Iris pigment epithelial cell (primary cell): ENCODE measurements around the gene PXDN.
"Not testable (repeated sequence)": the region's sequence is repeated elsewhere in the genome, so short reads cannot be mapped to it uniquely, and the experiment has no call there.

ENCODE experiments used
- DNase-seq: peaks from one replicate; pipeline ENCODE4 v3.0.0-alpha.2; 2011; ENCODE audit warnings: low read depth

Gene PXDN

GRCh38 chr2:1681017-1681318, 63.3 kb downstream of the PXDN start:
- DNase-seq, result no peak

- no peak for DNase-seq
These were observed 63.9 kb downstream of the PXDN start for GRCh38 chr2:1680222-1681016.

- DNase-seq, result not testable (repeated sequence)
These were observed 64.8 kb downstream of the PXDN start for GRCh38 chr2:1679488-1680039.

GRCh38 chr2:1679065-1679464, 65.2 kb downstream of the PXDN start:
- DNase-seq, result not testable (repeated sequence)

- no peak for DNase-seq
These were observed 65.7 kb downstream of the PXDN start for GRCh38 chr2:1678609-1679008.

- no peak for DNase-seq
These were observed 66.5 kb downstream of the PXDN start for GRCh38 chr2:1677821-1678165.

- DNase-seq, result no peak
These were observed 67.1 kb downstream of the PXDN start for GRCh38 chr2:1676913-1677820.

GRCh38 chr2:1676091-1676912, 68.0 kb downstream of the PXDN start:
- no peak for DNase-seq

GRCh38 chr2:1675633-1676032, 68.7 kb downstream of the PXDN start:
- DNase-seq, result peak; percentile 94

GRCh38 chr2:1674766-1675397, 69.4 kb downstream of the PXDN start:
- no peak for DNase-seq

GRCh38 chr2:1674276-1674675, 70.0 kb downstream of the PXDN start:
- DNase-seq, result no peak

GRCh38 chr2:1673160-1673944, 71.0 kb downstream of the PXDN start:
- DNase-seq, result no peak

GRCh38 chr2:1672738-1673137, 71.6 kb downstream of the PXDN start:
- no peak for DNase-seq

- no peak for DNase-seq
These were observed 72.4 kb downstream of the PXDN start for GRCh38 chr2:1671916-1672315.

- DNase-seq, result no peak
These were observed 73.7 kb downstream of the PXDN start for GRCh38 chr2:1670636-1671035.

GRCh38 chr2:1665761-1666505, 78.4 kb downstream of the PXDN start:
- no peak for DNase-seq

GRCh38 chr2:1664698-1665097, 79.6 kb downstream of the PXDN start:
- no peak for DNase-seq

- no peak for DNase-seq
These were observed 80.2 kb downstream of the PXDN start for GRCh38 chr2:1664076-1664605.

GRCh38 chr2:1663621-1664020, 80.7 kb downstream of the PXDN start:
- no peak for DNase-seq

- no peak for DNase-seq
These were observed 81.6 kb downstream of the PXDN start for GRCh38 chr2:1662606-1663180.
